DND-41 (cell line): ENCODE measurements around the gene DCLK1.

Experiments
- ATAC-seq: fragments of 200-7000 bp; cut with Tn5 transposase; 3 replicates; pipeline ENCODE4 v1.9.1; 2021; ENCODE audit warnings: low read depth; ENCODE audit not compliant: insufficient read depth
- DNase-seq: peaks from one replicate; pipeline ENCODE4 v3.0.0-alpha.2; 2020
- H2AFZ ChIP-seq: 2 replicates; pipeline ENCODE4 v1.6.0; 2012; ENCODE audit warnings: low read depth, low read length
- H3K27ac ChIP-seq: 2 replicates; pipeline ENCODE4 v1.5.1; 2012; ENCODE audit warnings: low read length, inconsistent platforms
- H3K27me3 ChIP-seq: fragments of 200-600 bp; sonication (generic); 2 replicates; pipeline ENCODE4 v1.6.0; 2012; ENCODE audit warnings: low read length, mild to moderate bottlenecking, inconsistent platforms; ENCODE audit not compliant: insufficient read depth, poor library complexity
- H3K36me3 ChIP-seq: 2 replicates; pipeline ENCODE4 v1.5.1; 2012; ENCODE audit warnings: low read length, inconsistent platforms; ENCODE audit not compliant: insufficient read depth
- H3K4me1 ChIP-seq: 2 replicates; pipeline ENCODE4 v1.5.1; 2012; ENCODE audit warnings: mild to moderate bottlenecking, low read length; ENCODE audit not compliant: insufficient read depth
- H3K4me2 ChIP-seq: 2 replicates; pipeline ENCODE4 v1.6.0; 2012; ENCODE audit warnings: mild to moderate bottlenecking, moderate library complexity, low read length, inconsistent platforms; ENCODE audit not compliant: insufficient read depth
- H3K4me3 ChIP-seq, 2 experiments: fragments of 200-600 bp in 1 of 2; shearing (Covaris generic) in 1 of 2; 2 replicates each; pipeline ENCODE4 v1.5.1; 2012 to 2016; ENCODE audit warnings: inconsistent platforms in 2 of 2, low read length in 2 of 2, mild to moderate bottlenecking in 2 of 2, low read depth in 1 of 2, moderate library complexity in 1 of 2
- H3K79me2 ChIP-seq: 2 replicates; pipeline ENCODE4 v1.6.0; 2012; ENCODE audit warnings: low read length, inconsistent platforms; ENCODE audit not compliant: insufficient read depth
- H3K9ac ChIP-seq: 2 replicates; pipeline ENCODE4 v1.6.0; 2012; ENCODE audit warnings: low read depth, mild to moderate bottlenecking, inconsistent platforms, low read length, moderate library complexity
- H3K9me3 ChIP-seq: 2 replicates; pipeline ENCODE4 v1.5.1; 2012; ENCODE audit warnings: low read length, moderate library complexity, mild to moderate bottlenecking, inconsistent platforms; ENCODE audit not compliant: insufficient read depth, severe bottlenecking
- H4K20me1 ChIP-seq: 2 replicates; pipeline ENCODE4 v1.6.0; 2012; ENCODE audit warnings: low read length; ENCODE audit not compliant: insufficient read depth
- EZH2 ChIP-seq: IDR thresholded peaks from 3 replicates; pipeline ENCODE4 v1.6.1; 2012; ENCODE audit warnings: borderline replicate concordance, low read depth, mild to moderate bottlenecking, moderate library complexity, low read length, inconsistent platforms; ENCODE audit not compliant: severe bottlenecking
- TF ChIP-seq, protein P1 (sequence below): IDR thresholded peaks from 2 replicates; pipeline ENCODE4 v1.5.1; 2012; ENCODE audit warnings: borderline replicate concordance, low read length, moderate library complexity, mild to moderate bottlenecking; ENCODE audit not compliant: poor library complexity, severe bottlenecking; ENCODE audit errors: extremely low read depth

DCLK1 gene

DNA sequence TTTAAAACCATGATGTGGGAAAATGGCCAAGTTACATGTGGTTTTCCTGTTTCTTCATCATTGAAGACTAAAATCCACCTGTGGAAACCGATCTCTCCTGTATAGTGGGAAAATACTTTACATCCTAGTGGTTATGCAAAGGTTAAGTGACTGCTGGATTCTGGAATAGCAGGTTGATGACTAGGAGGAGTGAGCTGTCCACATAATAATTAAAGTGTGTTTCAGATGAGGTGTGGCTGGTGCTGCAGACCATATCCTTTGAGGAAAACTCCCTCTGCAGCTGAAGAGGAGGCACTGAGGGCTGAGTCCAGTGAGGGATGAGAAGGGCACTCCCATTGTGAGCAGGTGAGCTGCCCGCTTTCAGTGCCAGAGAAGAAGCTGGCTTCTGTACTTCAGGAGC, 43.2 kb downstream of the DCLK1 start:
- Histone ChIP-seq H3K4me1 (no peaks in the 10 kb centered on the region), H3K4me2 (no peak overlapping the region), H3K4me3 (no peak overlapping the region), H3K9me3 (no peaks in the 10 kb centered on the region), H3K79me2 (no peaks in the 10 kb centered on the region), H4K20me1 (no peaks in the 10 kb centered on the region), H3K27ac (no peak overlapping the region), H3K9ac (no peak overlapping the region), H3K27me3 (no peaks in the 10 kb centered on the region), H3K36me3 (no peaks in the 10 kb centered on the region), H2AFZ (no peak overlapping the region)
- DNase-seq (no peak), ATAC-seq (no peak)
- TF ChIP-seq EZH2 = no peak
- TF ChIP-seq, protein P1, sequence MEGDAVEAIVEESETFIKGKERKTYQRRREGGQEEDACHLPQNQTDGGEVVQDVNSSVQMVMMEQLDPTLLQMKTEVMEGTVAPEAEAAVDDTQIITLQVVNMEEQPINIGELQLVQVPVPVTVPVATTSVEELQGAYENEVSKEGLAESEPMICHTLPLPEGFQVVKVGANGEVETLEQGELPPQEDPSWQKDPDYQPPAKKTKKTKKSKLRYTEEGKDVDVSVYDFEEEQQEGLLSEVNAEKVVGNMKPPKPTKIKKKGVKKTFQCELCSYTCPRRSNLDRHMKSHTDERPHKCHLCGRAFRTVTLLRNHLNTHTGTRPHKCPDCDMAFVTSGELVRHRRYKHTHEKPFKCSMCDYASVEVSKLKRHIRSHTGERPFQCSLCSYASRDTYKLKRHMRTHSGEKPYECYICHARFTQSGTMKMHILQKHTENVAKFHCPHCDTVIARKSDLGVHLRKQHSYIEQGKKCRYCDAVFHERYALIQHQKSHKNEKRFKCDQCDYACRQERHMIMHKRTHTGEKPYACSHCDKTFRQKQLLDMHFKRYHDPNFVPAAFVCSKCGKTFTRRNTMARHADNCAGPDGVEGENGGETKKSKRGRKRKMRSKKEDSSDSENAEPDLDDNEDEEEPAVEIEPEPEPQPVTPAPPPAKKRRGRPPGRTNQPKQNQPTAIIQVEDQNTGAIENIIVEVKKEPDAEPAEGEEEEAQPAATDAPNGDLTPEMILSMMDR = no peak

DNA sequence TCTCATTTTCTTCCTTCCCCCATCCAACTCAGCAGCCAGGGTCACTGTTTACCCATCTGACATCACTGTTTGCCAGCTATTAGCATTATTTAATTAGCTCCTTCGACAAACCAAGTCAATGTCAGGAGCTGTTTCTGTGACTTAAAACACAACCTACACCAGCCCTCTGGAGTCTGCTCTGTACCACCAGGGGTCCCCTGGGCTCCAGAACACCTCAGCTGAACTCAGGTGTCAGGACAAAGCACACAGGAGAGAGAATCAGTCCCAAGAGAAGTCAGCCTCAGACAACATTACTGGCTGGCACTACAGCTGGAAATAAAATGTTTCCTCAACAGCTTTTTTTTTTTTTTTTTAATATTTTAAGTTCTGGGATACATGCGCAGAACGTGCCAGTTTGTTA, 45.1 kb downstream of the DCLK1 start:
- Histone ChIP-seq H4K20me1 (no peaks in the 10 kb centered on the region), H3K4me1 (no peaks in the 10 kb centered on the region), H2AFZ (no peak overlapping the region), H3K4me3 (no peak overlapping the region), H3K4me2 (no peak overlapping the region), H3K27me3 (no peaks in the 10 kb centered on the region), H3K9ac (no peak overlapping the region), H3K36me3 (no peaks in the 10 kb centered on the region), H3K9me3 (no peaks in the 10 kb centered on the region), H3K27ac (no peak overlapping the region), H3K79me2 (no peaks in the 10 kb centered on the region)
- no peak for DNase-seq
- no peak for ATAC-seq
- TF ChIP-seq, protein P1 = no peak
- no peak for TF ChIP-seq EZH2

DNA sequence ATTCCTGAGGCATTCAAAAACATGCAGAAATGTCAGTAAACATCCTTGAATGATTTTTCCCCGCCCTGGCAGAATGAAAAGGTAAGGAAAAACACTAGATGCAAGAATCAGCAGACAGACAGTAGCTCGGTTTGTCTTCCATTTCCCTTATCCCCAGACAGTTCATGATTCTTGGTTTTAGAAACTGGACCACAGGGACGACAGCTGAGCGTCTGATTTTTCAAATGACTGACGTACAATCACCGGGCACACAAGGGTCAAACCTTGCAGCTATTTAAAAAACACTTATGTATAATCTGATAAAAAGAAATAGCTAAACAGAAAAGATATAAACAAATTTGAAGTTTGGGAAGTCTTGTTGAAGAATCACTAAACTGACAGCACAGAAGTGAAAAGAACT, 47.1 kb downstream of the DCLK1 start:
- Histone ChIP-seq H3K27me3 (no peaks in the 10 kb centered on the region), H3K9me3 (no peaks in the 10 kb centered on the region), H2AFZ (no peak overlapping the region), H3K36me3 (no peaks in the 10 kb centered on the region), H3K4me3 (no peak overlapping the region), H4K20me1 (no peaks in the 10 kb centered on the region), H3K9ac (no peak overlapping the region), H3K4me2 (no peak overlapping the region), H3K79me2 (no peaks in the 10 kb centered on the region), H3K4me1 (no peaks in the 10 kb centered on the region), H3K27ac (no peak overlapping the region)
- ATAC-seq (no peak), DNase-seq (no peak)
- TF ChIP-seq, protein P1 = no peak
- TF ChIP-seq EZH2 = no peak

DNA sequence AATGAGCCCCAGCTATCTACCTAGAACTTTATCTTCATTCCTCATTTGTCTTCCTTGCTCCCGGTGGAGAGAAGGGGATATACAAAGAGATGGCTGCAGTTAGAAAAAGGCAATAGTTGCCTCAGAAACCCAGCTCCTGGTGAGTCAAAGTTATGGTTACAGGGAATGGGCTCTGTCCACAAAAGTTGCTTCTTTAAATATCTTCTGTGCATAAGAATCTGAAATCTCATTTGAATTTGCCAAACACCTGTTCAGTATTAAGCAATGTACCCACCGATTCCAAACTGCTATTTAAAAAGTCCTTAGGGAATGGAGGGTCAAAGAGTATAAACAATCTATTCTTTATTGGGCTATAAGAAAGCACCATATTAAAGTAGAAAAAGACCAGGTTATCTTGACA, 48.4 kb downstream of the DCLK1 start:
- no peak for TF ChIP-seq EZH2
- TF ChIP-seq, protein P1 = no peak

More for the DNA sequence above, 48.4 kb downstream of the DCLK1 start:
- Histone ChIP-seq H3K9ac (no peak overlapping the region), H3K27me3 (no peaks in the 10 kb centered on the region), H3K27ac (no peak overlapping the region), H3K4me1 (no peaks in the 10 kb centered on the region), H3K9me3 (no peaks in the 10 kb centered on the region), H3K79me2 (no peaks in the 10 kb centered on the region), H3K36me3 (no peaks in the 10 kb centered on the region), H4K20me1 (no peaks in the 10 kb centered on the region), H2AFZ (no peak overlapping the region), H3K4me3 (no peak overlapping the region), H3K4me2 (no peak overlapping the region)
- DNase-seq (no peak), ATAC-seq (no peak)
